ENCODE results near the gene RP2.

DNA sequence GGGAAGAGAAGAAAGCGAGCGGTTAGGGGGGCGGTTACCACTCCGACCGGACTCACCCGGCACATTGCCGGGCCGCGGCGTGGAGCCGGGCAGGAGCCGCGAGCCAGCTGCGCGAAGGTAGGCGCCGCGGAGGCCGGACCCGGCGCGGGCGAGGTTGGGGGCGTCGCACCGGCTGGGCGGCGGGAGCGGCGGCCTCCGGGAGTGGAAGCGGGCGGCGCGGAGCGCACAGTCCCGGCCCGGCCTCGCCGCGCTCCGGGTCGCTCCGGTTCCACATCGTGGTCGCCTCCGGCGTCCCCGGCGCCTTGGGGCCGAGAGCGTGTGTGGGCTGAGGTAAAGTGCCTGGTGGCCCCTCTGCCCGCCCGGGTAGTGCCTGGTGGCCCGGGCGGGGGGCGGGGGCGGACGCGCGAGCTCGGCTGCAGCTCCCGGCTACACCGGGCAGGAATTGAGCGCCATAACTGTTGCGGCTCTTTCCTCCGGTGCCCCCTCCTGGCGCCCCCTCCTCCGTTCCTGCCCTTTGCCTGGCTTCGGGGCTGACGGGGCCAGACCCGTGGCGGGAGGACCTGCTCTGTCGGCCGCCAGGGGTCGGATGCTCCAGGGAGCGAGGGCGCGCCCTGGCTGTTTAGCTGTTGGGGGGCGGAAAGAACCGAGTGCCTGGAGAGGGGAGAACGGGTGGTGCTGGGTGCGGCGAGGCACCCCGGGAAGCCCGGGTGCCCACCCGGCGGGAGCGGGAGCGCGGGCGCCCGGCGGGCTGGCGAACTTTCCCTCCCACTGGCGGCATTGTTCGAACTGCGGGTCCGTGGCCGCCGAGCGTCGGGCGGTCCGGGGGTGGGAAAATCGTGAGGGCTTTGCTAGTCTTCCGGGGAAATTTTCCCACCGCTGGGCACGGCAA lies 76.0 kb downstream of the RP2 start:
- TF ChIP-seq, protein P1, sequence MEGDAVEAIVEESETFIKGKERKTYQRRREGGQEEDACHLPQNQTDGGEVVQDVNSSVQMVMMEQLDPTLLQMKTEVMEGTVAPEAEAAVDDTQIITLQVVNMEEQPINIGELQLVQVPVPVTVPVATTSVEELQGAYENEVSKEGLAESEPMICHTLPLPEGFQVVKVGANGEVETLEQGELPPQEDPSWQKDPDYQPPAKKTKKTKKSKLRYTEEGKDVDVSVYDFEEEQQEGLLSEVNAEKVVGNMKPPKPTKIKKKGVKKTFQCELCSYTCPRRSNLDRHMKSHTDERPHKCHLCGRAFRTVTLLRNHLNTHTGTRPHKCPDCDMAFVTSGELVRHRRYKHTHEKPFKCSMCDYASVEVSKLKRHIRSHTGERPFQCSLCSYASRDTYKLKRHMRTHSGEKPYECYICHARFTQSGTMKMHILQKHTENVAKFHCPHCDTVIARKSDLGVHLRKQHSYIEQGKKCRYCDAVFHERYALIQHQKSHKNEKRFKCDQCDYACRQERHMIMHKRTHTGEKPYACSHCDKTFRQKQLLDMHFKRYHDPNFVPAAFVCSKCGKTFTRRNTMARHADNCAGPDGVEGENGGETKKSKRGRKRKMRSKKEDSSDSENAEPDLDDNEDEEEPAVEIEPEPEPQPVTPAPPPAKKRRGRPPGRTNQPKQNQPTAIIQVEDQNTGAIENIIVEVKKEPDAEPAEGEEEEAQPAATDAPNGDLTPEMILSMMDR (IDR thresholded peaks at IDR 0.05), result peak; percentile 14 to 56 (median 36)
- TF ChIP-seq EP300 (IDR thresholded peaks at IDR 0.05), result no peak

Measured in esophagus muscularis mucosa (tissue), 3 donors.